Adrenal gland (tissue), 5 donors: Measurements from ENCODE around the gene TAF3.
"Not testable (repeated sequence)": the region's sequence is repeated elsewhere in the genome, so short reads cannot be mapped to it uniquely, and the experiment has no call there.

Experiments
- CTCF ChIP-seq, 6 experiments: fragments of 450-650 bp in 4 of 6; fragments of 200-600 bp in 2 of 6; sonication (generic) in 1 of 6; IDR thresholded peaks; 1 replicate in 5 of 6; 2 replicates in 1 of 6; pipeline versions ENCODE4 v1.5.1 to v1.8.0; 2016 to 2021; ENCODE audit warnings: antibody characterized with exemption in 6 of 6, mild to moderate bottlenecking in 2 of 6, moderate library complexity in 1 of 6
- POLR2A ChIP-seq, 2 donors: fragments of 450-650 bp; IDR thresholded peaks; one replicate each; pipeline ENCODE4 v1.6.1; 2017; ENCODE audit warnings: antibody characterized with exemption in 2 of 2, mild to moderate bottlenecking in 2 of 2, moderate library complexity in 1 of 2
- donor health status: DM: no; HTN: no; CAD: no.

- not testable (repeated sequence) for TF ChIP-seq POLR2A, CTCF (IDR thresholded peaks at IDR 0.05)
Measured at GRCh38 chr10:7811743-7812142, 6.6 kb upstream of the TAF3 start.
